Type B pancreatic cell (in vitro differentiated cells): ENCODE data around the gene HIC2. TPM values are rescaled to one million over a fixed set of nuclear protein-coding genes. Genes with fewer than 3 reads are reported as not detected.
A peak's percentile ranks its signal among the peaks of the same experiment; 100 is the strongest.
"Not testable (repeated sequence)": the region's sequence is repeated elsewhere in the genome, so short reads cannot be mapped to it uniquely, and the experiment has no call there.

Experiments
- DNase-seq: peaks from one replicate; pipeline ENCODE4 v3.0.0; 2021; ENCODE audit warnings: mixed read lengths; ENCODE audit not compliant: unreplicated experiment; ENCODE audit errors: extremely low spot score
- H3K27ac Mint-ChIP-seq: 2 replicates; pipeline ENCODE4 v1.8.0; 2021; ENCODE audit warnings: mild to moderate bottlenecking, mixed read lengths
- H3K27me3 Mint-ChIP-seq: 2 replicates; pipeline ENCODE4 v1.8.0; 2021; ENCODE audit warnings: mixed read lengths
- H3K36me3 Mint-ChIP-seq: 2 replicates; pipeline ENCODE4 v1.8.0; 2021; ENCODE audit warnings: mixed read lengths
- H3K4me1 Mint-ChIP-seq: one replicate; pipeline ENCODE4 v1.8.0; 2021; ENCODE audit warnings: mixed read lengths; ENCODE audit not compliant: unreplicated experiment
- H3K4me3 Mint-ChIP-seq: 2 replicates; pipeline ENCODE4 v1.8.0; 2021; ENCODE audit warnings: mild to moderate bottlenecking, mixed read lengths
- H3K9me3 Mint-ChIP-seq: 2 replicates; pipeline ENCODE4 v1.8.0; 2021; ENCODE audit warnings: mixed read lengths
- CTCF ChIP-seq: fragments of 200-600 bp; sonication (generic); conservative IDR thresholded peaks from 2 replicates; pipeline ENCODE4 v1.5.0; 2021; ENCODE audit warnings: antibody characterized with exemption, mild to moderate bottlenecking
- total RNA-seq: library from RNA; stranded (reverse); gene quantifications from 2 replicates; pipeline ENCODE4 v1.2.1, GENCODE V29; 2021; ENCODE audit warnings: low replicate concordance

HIC2 gene
- total RNA-seq, 1 donor from 2014 or later: 36.1 TPM

- Mint-ChIP-seq H3K9me3 (no peaks in the 10 kb centered on the region), H3K4me1 (peaks cover 5% of the 10 kb centered on the region), H3K4me3 (no peak overlapping the region), H3K36me3 (no peaks in the 10 kb centered on the region), H3K27ac (peak overlapping the region; percentile 39), H3K27me3 (no peaks in the 10 kb centered on the region)
- no peak for DNase-seq
- no peak for TF ChIP-seq CTCF
Measured at GRCh38 chr22:21457023-21457787, 40.0 kb downstream of the HIC2 start.

- H3K27ac Mint-ChIP-seq, H3K9me3 Mint-ChIP-seq, H3K4me3 Mint-ChIP-seq, DNase-seq, H3K36me3 Mint-ChIP-seq, H3K27me3 Mint-ChIP-seq, H3K4me1 Mint-ChIP-seq: not testable (repeated sequence)
Measured at GRCh38 chr22:21462672-21463071, 45.5 kb downstream of the HIC2 start.

GRCh38 chr22:21467337-21468193 lies 50.4 kb downstream of the HIC2 start, which contains the start of gene TMEM191C:
TMEM191C (plus strand) TSS chr22:21467387; CDS start chr22:21467460, 73 bp downstream.
- not testable (repeated sequence) for H3K4me1 Mint-ChIP-seq, DNase-seq, H3K36me3 Mint-ChIP-seq, H3K9me3 Mint-ChIP-seq, H3K27me3 Mint-ChIP-seq
- peak within 1 kb of the TSS; percentile 89 for H3K27ac Mint-ChIP-seq
- H3K4me3 Mint-ChIP-seq: peak within 1 kb of the TSS; percentile 90

GRCh38 chr22:21468194-21469096 lies 51.3 kb downstream of the HIC2 start:
- not testable (repeated sequence) for H3K9me3 Mint-ChIP-seq, DNase-seq, H3K36me3 Mint-ChIP-seq, H3K4me1 Mint-ChIP-seq, H3K27me3 Mint-ChIP-seq
- H3K27ac Mint-ChIP-seq: peak overlapping the region; percentile 89
- peak overlapping the region; percentile 90 for H3K4me3 Mint-ChIP-seq

- H3K27me3 Mint-ChIP-seq, H3K27ac Mint-ChIP-seq, H3K4me3 Mint-ChIP-seq, H3K4me1 Mint-ChIP-seq, DNase-seq, H3K9me3 Mint-ChIP-seq, H3K36me3 Mint-ChIP-seq: not testable (repeated sequence)
Measured at GRCh38 chr22:21469097-21469994, 52.2 kb downstream of the HIC2 start.

- not testable (repeated sequence) for H3K36me3 Mint-ChIP-seq, H3K4me1 Mint-ChIP-seq, DNase-seq, H3K4me3 Mint-ChIP-seq, H3K9me3 Mint-ChIP-seq, H3K27me3 Mint-ChIP-seq, H3K27ac Mint-ChIP-seq
Measured at GRCh38 chr22:21472984-21473383, 55.8 kb downstream of the HIC2 start.

- H3K27ac Mint-ChIP-seq, H3K36me3 Mint-ChIP-seq, DNase-seq, H3K9me3 Mint-ChIP-seq, H3K4me1 Mint-ChIP-seq, H3K4me3 Mint-ChIP-seq, H3K27me3 Mint-ChIP-seq: not testable (repeated sequence)
Measured at GRCh38 chr22:21473664-21474063, 56.5 kb downstream of the HIC2 start.

GRCh38 chr22:21484039-21484438 lies 66.9 kb downstream of the HIC2 start:
- not testable (repeated sequence) for DNase-seq, H3K4me3 Mint-ChIP-seq, H3K27me3 Mint-ChIP-seq, H3K9me3 Mint-ChIP-seq, H3K27ac Mint-ChIP-seq, H3K4me1 Mint-ChIP-seq, H3K36me3 Mint-ChIP-seq

- not testable (repeated sequence) for H3K4me3 Mint-ChIP-seq, H3K9me3 Mint-ChIP-seq, H3K27me3 Mint-ChIP-seq
Measured at GRCh38 chr22:21487723-21488122, 70.6 kb downstream of the HIC2 start.

GRCh38 chr22:21489149-21489680 lies 72.0 kb downstream of the HIC2 start:
- not testable (repeated sequence) for H3K27ac Mint-ChIP-seq, H3K9me3 Mint-ChIP-seq, DNase-seq, H3K4me3 Mint-ChIP-seq, H3K4me1 Mint-ChIP-seq, H3K36me3 Mint-ChIP-seq, H3K27me3 Mint-ChIP-seq

More at GRCh38 chr22:21487723-21488122, 70.6 kb downstream of the HIC2 start:
- not testable (repeated sequence) for DNase-seq, H3K4me1 Mint-ChIP-seq, H3K27ac Mint-ChIP-seq, H3K36me3 Mint-ChIP-seq

- not testable (repeated sequence) for H3K9me3 Mint-ChIP-seq, DNase-seq, H3K4me3 Mint-ChIP-seq, H3K27ac Mint-ChIP-seq, H3K27me3 Mint-ChIP-seq, H3K36me3 Mint-ChIP-seq, H3K4me1 Mint-ChIP-seq
Measured at GRCh38 chr22:21490556-21490955, 73.4 kb downstream of the HIC2 start.
